Measurements from ENCODE around the gene ADAMTS7.

DNA sequence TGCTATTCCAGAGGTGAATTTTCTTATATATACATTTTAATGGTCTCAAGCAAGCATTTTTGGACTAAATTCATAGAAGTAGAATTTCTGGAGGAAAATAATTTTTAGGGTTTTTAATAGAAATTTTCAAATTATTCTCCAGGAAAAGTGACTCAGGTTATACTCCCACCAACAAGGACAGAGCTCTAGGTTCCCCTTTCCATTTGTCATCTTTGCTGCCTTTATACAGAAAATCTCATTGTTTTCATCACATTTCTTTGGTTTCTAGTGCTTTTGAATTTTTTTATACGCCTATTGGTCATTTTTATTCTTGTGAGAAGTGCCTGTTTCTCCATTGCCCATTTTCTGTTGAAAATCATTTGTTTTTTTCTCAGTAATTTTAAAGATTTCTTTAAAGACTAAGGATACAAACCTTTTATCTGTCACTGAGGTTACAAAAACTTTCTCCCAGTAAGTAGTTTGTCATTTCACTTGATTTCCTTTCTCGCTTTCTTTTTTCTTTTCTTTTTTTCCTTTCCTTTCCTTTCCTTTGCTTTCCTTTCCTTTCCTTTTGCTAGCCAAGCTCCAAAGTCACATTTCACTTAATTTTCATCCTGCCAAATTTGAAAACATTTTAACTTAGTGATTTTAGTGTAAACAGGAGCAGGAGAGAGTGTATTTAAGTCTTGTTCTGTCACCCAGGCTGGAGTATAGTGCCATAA lies 93.2 kb downstream of the ADAMTS7 start:
- no peak for TF ChIP-seq EZH2 (IDR thresholded peaks at IDR 0.05; ENCODE audit: insufficient read depth, low read length)
- TF ChIP-seq, protein P1, sequence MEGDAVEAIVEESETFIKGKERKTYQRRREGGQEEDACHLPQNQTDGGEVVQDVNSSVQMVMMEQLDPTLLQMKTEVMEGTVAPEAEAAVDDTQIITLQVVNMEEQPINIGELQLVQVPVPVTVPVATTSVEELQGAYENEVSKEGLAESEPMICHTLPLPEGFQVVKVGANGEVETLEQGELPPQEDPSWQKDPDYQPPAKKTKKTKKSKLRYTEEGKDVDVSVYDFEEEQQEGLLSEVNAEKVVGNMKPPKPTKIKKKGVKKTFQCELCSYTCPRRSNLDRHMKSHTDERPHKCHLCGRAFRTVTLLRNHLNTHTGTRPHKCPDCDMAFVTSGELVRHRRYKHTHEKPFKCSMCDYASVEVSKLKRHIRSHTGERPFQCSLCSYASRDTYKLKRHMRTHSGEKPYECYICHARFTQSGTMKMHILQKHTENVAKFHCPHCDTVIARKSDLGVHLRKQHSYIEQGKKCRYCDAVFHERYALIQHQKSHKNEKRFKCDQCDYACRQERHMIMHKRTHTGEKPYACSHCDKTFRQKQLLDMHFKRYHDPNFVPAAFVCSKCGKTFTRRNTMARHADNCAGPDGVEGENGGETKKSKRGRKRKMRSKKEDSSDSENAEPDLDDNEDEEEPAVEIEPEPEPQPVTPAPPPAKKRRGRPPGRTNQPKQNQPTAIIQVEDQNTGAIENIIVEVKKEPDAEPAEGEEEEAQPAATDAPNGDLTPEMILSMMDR (IDR thresholded peaks at IDR 0.05; ENCODE audit: insufficient read depth, low read depth, low read length) = no peak
